ENCODE data around the gene PHLPP1. TPM values are rescaled to one million over a fixed set of nuclear protein-coding genes. Genes with fewer than 3 reads are reported as not detected.

The PHLPP1 gene
- total RNA-seq, 4 donors from 2014 or later = 28.1 to 56.6 (median 37.1) TPM

DNA sequence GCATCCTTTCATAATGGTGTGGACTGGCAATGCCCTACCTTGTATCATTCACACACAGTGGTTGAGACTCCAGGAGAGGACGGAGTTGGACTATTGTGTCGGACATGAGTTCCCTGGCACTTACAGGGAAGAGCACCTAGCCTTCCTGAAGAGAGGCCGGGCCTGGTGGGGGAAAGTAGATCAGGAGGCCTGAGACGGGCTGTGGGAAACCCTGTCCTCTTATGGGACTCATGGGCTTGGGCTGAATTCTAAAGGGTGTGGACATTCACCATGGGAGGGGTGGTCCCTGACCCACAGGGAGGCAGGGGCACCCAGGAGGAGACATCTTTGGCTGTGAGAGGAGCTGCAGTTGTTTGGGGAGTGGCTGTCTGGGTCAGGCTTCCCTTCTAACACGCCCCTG lies 286.5 kb downstream of the PHLPP1 start:
- TF ChIP-seq, protein P1, sequence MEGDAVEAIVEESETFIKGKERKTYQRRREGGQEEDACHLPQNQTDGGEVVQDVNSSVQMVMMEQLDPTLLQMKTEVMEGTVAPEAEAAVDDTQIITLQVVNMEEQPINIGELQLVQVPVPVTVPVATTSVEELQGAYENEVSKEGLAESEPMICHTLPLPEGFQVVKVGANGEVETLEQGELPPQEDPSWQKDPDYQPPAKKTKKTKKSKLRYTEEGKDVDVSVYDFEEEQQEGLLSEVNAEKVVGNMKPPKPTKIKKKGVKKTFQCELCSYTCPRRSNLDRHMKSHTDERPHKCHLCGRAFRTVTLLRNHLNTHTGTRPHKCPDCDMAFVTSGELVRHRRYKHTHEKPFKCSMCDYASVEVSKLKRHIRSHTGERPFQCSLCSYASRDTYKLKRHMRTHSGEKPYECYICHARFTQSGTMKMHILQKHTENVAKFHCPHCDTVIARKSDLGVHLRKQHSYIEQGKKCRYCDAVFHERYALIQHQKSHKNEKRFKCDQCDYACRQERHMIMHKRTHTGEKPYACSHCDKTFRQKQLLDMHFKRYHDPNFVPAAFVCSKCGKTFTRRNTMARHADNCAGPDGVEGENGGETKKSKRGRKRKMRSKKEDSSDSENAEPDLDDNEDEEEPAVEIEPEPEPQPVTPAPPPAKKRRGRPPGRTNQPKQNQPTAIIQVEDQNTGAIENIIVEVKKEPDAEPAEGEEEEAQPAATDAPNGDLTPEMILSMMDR (IDR thresholded peaks at IDR 0.05) = no peak
- TF ChIP-seq POLR2AphosphoS5 (IDR thresholded peaks at IDR 0.05) = no peak
- TF ChIP-seq POLR2A (IDR thresholded peaks at IDR 0.05) = no peak
- TF ChIP-seq EP300 (IDR thresholded peaks at IDR 0.05) = no peak
- whole genome bisulfite sequencing = 97% methylated on average over 5 of the region's 5 CpGs
- Histone ChIP-seq H3K27ac (no peak overlapping the region), H3K4me1 (peaks cover 8% of the 10 kb centered on the region), H3K27me3 (no peaks in the 10 kb centered on the region), H3K4me3 (no peak overlapping the region), H3K36me3 (no peaks in the 10 kb centered on the region), H3K9me3 (no peaks in the 10 kb centered on the region)
- DNase-seq (ENCODE audit: low spot score in 2 of 2) = peak in 1 of 2 donors; percentile 33

DNA sequence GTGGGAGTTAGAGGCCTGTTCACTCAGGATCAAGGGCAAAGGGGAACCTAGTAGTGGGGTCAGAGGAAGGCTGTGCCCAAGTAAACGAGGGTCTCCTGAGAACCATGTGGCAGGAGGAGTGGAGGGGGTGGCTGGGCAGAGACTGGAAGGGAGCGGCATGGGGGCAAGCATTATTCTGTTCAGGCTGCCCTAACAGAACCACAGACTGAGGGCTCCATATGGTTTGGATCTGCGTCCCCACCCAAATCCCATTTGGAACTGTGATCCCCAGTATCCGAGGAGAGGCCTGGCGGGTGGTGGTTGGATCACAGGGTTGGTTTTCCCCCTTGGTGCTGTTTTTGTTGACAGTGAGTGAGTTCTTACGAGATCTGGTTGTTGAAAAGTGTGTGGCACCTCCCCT lies 287.0 kb downstream of the PHLPP1 start:
- Histone ChIP-seq H3K4me1 (peaks cover 8% of the 10 kb centered on the region), H3K27ac (no peak overlapping the region), H3K4me3 (no peak overlapping the region), H3K36me3 (no peaks in the 10 kb centered on the region), H3K9me3 (no peaks in the 10 kb centered on the region), H3K27me3 (no peaks in the 10 kb centered on the region)
- no peak for TF ChIP-seq POLR2A (IDR thresholded peaks at IDR 0.05)
- TF ChIP-seq POLR2AphosphoS5 (IDR thresholded peaks at IDR 0.05) = no peak
- TF ChIP-seq EP300 (IDR thresholded peaks at IDR 0.05) = no peak
- TF ChIP-seq, protein P1 (IDR thresholded peaks at IDR 0.05) = no peak
- peak in 1 of 2 donors; percentile 29 for DNase-seq (ENCODE audit: low spot score in 2 of 2)
- 96% methylated on average over 6 of the region's 6 CpGs for WGBS

DNA sequence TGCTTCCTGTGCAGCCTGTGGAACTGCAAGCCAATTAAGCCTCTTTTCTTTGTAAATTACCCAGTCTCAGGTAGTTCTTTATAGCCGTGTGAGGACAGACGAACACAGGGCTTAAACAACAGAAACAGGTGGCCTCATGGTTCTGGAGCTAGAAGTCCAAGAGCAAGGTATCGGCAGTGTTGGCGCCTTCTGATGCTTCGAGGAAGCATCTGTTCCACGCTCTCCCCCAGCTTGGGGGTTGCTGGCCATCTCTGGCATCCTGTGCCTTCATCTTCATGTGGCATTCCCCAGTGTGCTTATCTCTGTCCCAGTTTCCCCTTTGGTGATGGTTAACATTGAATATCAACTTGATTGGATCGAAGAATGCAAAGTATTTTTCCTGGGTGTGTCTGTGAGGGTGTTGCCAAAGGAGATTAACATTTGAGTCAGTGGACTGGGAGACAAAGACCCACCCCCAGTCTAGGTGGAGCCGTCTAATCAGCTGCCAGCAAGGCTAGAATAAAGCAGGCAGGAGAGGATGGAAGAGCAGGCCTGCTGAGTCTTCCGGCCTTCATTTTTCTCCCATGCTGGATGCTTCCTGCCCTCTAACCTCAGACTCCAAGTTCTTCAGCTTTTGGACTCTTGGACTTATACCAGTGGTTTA lies 287.6 kb downstream of the PHLPP1 start:
- DNase-seq (ENCODE audit: low spot score in 2 of 2) = no peak
- Histone ChIP-seq H3K4me1 (peaks cover 8% of the 10 kb centered on the region), H3K36me3 (no peaks in the 10 kb centered on the region), H3K4me3 (no peak overlapping the region), H3K9me3 (no peaks in the 10 kb centered on the region), H3K27ac (no peak overlapping the region), H3K27me3 (no peaks in the 10 kb centered on the region)
- TF ChIP-seq, protein P1 (IDR thresholded peaks at IDR 0.05) = no peak
- TF ChIP-seq POLR2A (IDR thresholded peaks at IDR 0.05) = no peak
- TF ChIP-seq POLR2AphosphoS5 (IDR thresholded peaks at IDR 0.05) = no peak
- TF ChIP-seq EP300 (IDR thresholded peaks at IDR 0.05) = no peak
- WGBS = 79% methylated on average over 9 of the region's 9 CpGs

DNA sequence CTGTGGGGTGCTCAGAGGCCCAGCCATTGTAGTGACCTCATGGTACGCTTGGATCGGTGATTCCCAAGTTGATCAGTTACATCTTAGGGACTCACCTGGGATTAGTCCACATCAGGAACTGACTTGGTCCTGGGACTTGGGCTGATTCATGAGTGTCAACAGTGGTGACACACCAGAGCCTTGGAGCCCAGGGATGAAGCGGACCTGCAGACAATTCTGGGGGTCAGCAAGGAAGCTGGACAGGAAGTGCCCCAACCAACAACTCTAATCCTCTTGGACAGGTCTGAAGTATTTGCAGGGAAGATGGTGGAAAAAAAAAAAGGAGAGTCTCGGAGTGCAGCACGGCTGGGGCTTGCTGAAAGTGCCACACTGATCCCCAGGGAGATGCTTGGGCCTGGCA lies 288.6 kb downstream of the PHLPP1 start:
- 98% methylated on average over 3 of the region's 5 CpGs for WGBS
- Histone ChIP-seq H3K4me1 (peaks cover 7% of the 10 kb centered on the region), H3K9me3 (no peaks in the 10 kb centered on the region), H3K36me3 (no peaks in the 10 kb centered on the region), H3K27ac (no peak overlapping the region), H3K27me3 (no peaks in the 10 kb centered on the region), H3K4me3 (no peak overlapping the region)
- TF ChIP-seq POLR2A (IDR thresholded peaks at IDR 0.05) = no peak
- TF ChIP-seq, protein P1 (IDR thresholded peaks at IDR 0.05) = no peak
- no peak for TF ChIP-seq POLR2AphosphoS5 (IDR thresholded peaks at IDR 0.05)
- TF ChIP-seq EP300 (IDR thresholded peaks at IDR 0.05) = no peak
- DNase-seq (ENCODE audit: low spot score in 2 of 2) = no peak

DNA sequence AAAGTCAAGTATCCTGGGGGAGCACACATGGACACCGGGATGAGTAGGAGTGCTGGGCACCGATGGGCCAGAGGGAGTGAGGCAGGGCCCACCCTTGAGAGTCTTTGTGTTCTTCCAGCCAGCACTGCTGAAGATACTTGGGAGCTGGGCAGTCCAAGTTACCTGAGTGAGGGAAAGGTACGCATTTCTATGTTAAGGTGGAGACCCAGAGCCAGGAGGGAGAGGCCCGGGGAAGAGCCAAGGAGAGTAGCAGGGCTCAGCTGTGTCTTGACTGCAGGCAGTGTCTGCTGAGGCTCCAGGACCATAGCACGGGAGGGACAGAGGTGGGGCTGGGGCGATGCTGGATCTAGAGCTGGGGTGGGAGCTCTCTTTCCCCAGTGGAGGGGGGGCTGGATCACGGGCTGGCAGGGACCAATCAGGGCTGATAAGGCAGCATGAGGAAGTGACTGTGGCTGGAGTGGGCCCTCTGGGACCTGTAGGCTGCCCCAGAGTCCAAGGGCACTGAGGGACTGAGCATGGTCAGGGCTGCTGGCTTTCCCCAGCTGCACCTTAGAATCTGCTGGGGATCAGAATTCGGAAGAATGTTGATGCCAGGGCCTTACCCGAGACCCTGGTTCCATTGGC lies 289.2 kb downstream of the PHLPP1 start:
- Histone ChIP-seq H3K9me3 (no peaks in the 10 kb centered on the region), H3K27ac (no peak overlapping the region), H3K4me3 (no peak overlapping the region), H3K27me3 (no peaks in the 10 kb centered on the region), H3K36me3 (no peaks in the 10 kb centered on the region), H3K4me1 (peaks cover 4% of the 10 kb centered on the region)
- TF ChIP-seq, protein P1 (IDR thresholded peaks at IDR 0.05) = no peak
- no peak for TF ChIP-seq POLR2AphosphoS5 (IDR thresholded peaks at IDR 0.05)
- no peak for TF ChIP-seq EP300 (IDR thresholded peaks at IDR 0.05)
- no peak for TF ChIP-seq POLR2A (IDR thresholded peaks at IDR 0.05)
- 87% methylated on average over 8 of the region's 9 CpGs for WGBS
- DNase-seq (ENCODE audit: low spot score in 2 of 2) = peak in 1 of 2 donors; percentile 46

Measured in suprapubic skin (tissue), 4 donors.